NCI-H748 treated with DMSO at 0.1 percent for 48 hours (cell line): ENCODE measurements around the gene ERC2.

ENCODE experiments used
- DNase-seq: peaks from one replicate; lab custom pipeline; 2025; lab: John Stamatoyannopoulos, UW

Gene ERC2

DNA sequence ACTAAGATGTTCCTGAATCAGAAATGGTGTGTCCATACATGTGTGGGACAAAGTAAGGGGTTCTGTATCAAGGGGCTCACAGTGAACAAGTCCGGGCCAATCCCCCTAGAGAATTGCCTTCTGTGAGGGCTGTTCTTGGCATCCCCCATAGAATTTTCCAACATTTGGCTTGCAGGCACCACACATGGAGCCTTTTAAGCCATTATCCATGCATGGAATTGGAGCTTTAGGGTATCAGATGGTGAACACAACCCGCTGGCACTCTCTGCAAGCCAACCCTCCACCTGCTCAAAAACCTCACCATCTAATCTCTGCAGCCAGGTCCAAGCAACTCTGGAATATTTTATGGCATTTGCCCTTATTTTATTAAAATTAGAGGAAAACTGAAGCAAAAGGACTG, 278.7 kb downstream of the ERC2 start:
- no peak for DNase-seq

GRCh38 chr3:56188201-56188600, 280.1 kb downstream of the ERC2 start:
- no peak for DNase-seq

DNA sequence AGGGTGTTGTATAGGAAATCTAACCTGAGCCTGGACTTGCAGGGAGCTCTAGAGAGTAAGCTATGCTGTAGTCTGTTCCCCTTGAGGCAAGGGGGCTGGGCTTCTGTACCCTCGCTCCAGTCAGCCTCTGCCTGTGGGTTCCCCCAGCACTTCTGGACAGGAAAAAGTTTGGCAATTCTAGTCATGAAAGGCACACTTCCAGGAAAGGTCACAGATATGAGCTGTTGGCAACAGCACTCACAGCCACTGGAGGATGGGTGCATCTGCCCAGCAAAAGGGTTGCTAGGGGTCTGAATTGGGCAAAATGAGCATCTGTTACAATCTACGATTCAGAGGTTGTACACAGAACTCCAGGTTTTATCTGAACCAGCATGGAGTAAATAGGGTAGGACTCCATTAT, 281.2 kb downstream of the ERC2 start:
- DNase-seq = no peak

DNA sequence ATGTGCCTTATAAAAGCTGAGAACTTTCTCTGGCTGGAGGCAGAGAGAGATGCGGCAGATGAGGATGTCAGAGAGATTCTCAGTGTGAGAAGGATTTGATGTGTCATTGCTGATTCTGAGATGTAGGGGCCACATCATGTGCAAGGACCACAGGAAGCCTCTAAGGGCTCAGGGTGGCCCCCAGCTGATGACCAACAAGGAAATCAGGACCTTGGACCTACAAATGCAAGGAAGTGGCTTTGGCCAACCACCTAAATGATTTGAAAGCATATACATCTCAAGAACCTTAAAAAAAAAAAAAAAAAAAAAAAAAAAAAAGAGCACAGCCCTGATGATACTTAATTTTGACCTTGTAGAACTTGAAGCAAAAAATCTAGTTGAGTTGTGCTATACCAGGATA, 282.4 kb downstream of the ERC2 start:
- no peak for DNase-seq

DNA sequence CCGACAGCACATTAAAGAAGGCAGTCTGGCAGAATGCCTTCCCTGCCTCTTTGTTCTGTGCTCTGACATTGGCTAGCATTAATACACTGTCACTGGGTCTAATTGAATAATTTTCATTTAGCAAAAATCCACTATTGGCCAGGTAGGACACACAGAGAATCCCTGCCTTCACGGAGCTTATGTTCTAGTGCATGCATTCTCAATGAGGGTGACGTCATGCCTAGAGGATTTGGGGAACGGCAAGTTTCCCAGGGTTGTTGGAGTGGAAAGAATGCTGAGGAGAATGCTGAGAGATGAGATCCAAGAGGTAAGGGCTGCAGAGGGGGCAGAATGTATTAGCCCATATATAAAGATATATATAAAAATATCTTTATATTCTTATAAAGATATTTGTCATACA, 284.7 kb downstream of the ERC2 start:
- no peak for DNase-seq

DNA sequence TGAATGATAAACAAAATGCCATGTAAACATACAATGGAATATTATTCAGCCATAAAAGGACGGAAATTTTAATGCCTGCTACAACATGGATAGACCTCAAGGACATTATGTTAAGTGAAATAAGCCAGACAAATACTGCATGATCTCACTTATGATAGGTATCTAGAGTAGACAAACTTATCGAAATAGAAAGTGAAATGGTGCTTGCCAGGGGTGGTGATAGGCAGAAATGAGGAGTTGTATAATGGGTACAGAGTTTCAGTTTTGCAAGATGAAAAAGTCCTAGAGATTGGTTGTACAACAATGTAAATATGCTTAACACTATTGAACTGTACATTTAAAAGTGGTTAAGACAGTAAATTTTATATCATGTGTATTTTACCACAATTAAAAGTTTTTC, 287.8 kb downstream of the ERC2 start:
- DNase-seq = no peak

DNA sequence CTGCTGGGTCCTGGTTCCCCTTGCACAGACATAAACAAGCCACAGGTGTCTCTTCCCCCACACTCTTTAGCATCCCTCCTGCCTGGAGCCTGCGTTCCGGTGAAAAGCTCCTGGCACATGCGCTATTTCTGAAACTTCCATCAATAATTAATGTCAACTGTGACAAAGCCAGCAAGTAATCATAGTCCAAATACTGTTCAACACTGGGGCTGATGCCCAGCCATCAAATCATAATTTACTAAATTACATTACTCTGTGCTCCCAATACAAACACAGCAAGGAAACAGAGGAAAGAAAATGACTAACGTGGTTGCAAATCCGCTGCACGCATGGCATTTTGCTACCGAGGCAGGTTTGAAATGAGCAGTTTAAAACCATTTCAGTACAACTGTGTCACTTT, 294.7 kb downstream of the ERC2 start:
- DNase-seq = no peak

- no peak for DNase-seq
These were observed 303.8 kb downstream of the ERC2 start for GRCh38 chr3:56164436-56164835.

- no peak for DNase-seq
These were observed 310.4 kb downstream of the ERC2 start for GRCh38 chr3:56157693-56158362.

DNA sequence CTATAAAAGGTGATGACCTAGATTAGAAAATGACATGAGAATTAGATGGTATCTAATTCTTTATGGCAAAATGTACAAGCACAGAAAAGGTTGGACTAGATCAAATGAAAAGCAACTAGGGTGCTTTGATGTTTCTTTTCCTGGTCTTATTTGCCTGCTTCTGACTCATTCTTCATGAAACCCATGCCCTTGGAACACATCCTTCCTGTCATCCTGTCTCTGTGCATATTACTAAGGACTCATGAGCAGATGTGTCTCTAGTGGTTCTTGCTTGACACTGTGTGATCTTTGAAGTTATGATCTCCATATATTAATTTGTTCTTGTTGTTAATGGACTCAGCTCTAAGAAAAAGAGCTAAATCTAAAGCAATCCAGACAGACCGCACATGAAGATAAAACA, 314.0 kb downstream of the ERC2 start:
- DNase-seq = no peak

GRCh38 chr3:56147354-56147753, 320.9 kb downstream of the ERC2 start:
- no peak for DNase-seq

DNA sequence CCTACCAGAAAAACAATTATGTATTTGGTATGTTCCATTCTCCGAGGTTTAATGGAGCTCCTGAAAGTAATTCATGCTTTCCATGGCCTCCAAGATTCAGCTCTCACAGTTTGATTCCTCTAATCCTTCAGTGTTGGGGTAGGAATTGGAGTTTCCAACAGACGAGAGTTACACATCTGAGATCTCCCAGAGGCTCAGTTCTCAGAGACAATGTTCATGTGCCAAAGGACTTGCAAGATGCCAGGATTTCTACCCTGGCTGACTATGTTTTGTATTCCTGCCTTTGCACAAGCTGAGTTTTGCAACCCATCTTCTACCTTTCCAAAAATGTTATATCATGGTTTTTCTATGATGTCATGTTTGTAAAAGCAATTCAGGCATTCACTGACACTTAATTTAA, 322.9 kb downstream of the ERC2 start:
- DNase-seq = no peak

- DNase-seq = no peak
These were observed 323.5 kb downstream of the ERC2 start for GRCh38 chr3:56144805-56145204.

- peak; percentile 16 for DNase-seq
These were observed 330.9 kb downstream of the ERC2 start for GRCh38 chr3:56137415-56137814.

DNA sequence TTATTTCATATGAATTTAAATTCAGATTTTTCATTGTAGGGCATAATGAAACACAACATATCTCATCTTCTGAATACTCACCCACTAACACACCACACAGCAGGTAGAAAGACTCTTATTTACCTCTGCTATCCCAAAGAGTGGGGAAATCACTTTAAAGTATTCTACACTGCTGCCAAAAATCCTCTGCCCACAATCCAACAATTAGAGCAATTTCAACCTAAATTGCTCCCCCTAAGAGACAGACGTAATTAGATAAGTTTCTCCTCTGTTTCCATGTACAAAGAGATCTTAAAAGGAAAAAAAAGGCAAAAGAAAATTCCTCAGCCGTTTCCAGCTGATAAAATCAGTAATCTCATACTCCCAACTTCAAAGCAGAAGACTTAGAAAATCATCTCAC, 331.8 kb downstream of the ERC2 start:
- no peak for DNase-seq

GRCh38 chr3:56135941-56136340, 332.3 kb downstream of the ERC2 start:
- no peak for DNase-seq

DNA sequence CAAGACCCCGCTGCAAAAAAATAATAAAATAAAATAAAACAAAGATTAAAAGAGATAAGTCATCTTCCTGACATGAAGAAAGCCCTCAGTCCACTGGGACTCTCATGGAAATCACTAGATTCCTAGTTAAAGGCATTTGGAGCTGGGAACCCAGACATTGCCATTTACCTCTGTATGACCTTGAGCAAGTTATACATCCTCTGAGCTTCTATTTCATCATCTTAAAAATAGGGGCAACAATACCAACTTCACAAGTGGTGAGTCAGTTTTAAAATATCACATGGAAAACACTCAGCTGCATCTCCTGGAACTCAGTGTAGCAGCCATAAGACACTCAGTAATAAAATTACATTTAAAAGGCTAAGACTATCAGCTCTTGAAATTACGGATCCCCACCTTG, 334.8 kb downstream of the ERC2 start:
- no peak for DNase-seq

- DNase-seq = no peak
These were observed 335.5 kb downstream of the ERC2 start for GRCh38 chr3:56132762-56133161.

DNA sequence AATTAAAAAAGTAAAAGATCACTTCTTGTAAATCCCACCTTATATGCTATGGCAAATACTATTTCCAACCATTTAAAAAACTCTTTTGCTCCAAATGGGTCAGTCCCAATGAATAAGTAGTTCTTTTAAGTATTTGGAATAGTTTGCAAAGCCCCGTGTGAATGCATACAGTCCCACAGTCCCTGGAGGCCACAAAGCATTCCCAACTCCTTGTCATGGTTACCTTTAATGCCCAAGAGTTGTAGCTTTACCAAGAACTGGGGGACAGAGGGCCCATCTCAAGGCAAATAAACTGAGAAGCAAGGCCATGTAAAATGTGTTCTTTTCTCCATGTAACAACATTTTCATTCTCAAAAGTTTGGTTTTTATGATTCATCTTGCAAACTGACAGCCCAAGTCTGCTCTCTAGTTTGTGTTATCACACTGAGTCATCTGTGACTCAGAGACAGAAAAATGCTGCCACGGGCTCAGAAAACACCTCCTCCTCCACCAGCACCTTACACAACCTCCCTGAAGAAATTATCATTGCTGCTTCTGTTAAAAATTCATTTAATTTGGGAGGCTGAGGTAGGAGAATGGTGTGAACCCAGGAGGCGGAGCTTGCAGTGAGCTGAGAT, 336.2 kb downstream of the ERC2 start:
- DNase-seq = no peak

- no peak for DNase-seq
These were observed 338.2 kb downstream of the ERC2 start for GRCh38 chr3:56130036-56130435.

- DNase-seq = no peak
These were observed 341.6 kb downstream of the ERC2 start for GRCh38 chr3:56126632-56127031.

- DNase-seq = no peak
These were observed 342.8 kb downstream of the ERC2 start for GRCh38 chr3:56125358-56126005.

GRCh38 chr3:56124546-56124945, 343.7 kb downstream of the ERC2 start:
- no peak for DNase-seq

GRCh38 chr3:56123487-56123886, 344.8 kb downstream of the ERC2 start:
- no peak for DNase-seq
